ENCODE results near the gene ZNF793. TPM values are rescaled to one million over a fixed set of nuclear protein-coding genes. Genes with fewer than 3 reads are reported as not detected.

ZNF793 gene
- total RNA-seq, 1 donor from 2014 or later, result 0.39 TPM

Other genes with a start within 250 kb of the ZNF793 start
- gene ZNF527, start 135.8 kb upstream of the ZNF793 start, total RNA-seq, result 3.9 and 4.5 TPM in 2 replicates
- gene ZNF569, start 39.5 kb upstream of the ZNF793 start, total RNA-seq, result 2.7 and 3.7 TPM in 2 replicates
- 2.1 and 2.8 TPM in 2 replicates for gene ZNF570, start 37.6 kb upstream of the ZNF793 start, total RNA-seq
- gene ZNF571, start 87.9 kb downstream of the ZNF793 start, total RNA-seq, result 0.64 and 1.4 TPM in 2 replicates
- gene ZNF540, start 87.9 kb downstream of the ZNF793 start, total RNA-seq, result 0.39 and 0.70 TPM in 2 replicates
- 9.6 and 10.1 TPM in 2 replicates for gene ZFP30, start 148.5 kb downstream of the ZNF793 start, total RNA-seq
- 1.9 and 2.4 TPM in 2 replicates for gene ZNF607, start 212.8 kb downstream of the ZNF793 start, total RNA-seq

Data from activated T-helper 1 cell treated with anti-CD3 and anti-CD28 coated beads, Interleukin-12 subunit alpha, Interleukin-12 subunit beta, Interleukin-2, Interleukin-4 antibody, amounts not matched to agents 30 ng/mL and 10 ng/mL and 1 ng/mL, durations not matched to agents 14 hours and 24 hours and 36 hours (primary cell).